ENCODE measurements around the gene SLC2A6.
"Not testable (repeated sequence)": the region's sequence is repeated elsewhere in the genome, so short reads cannot be mapped to it uniquely, and the experiment has no call there.

The SLC2A6 gene

GRCh38 chr9:133460405-133461175 is 18.3 kb downstream of the SLC2A6 start:
- peak; percentile 37 for DNase-seq (ENCODE audit: low read depth)

- DNase-seq (ENCODE audit: low read depth), result peak; percentile 90
Observed at GRCh38 chr9:133459476-133460404, 19.2 kb downstream of the SLC2A6 start, which contains the start of gene CACFD1. TSS of gene CACFD1 (plus strand) at chr9:133459978. CDS start at chr9:133460067, 89 bp downstream.

GRCh38 chr9:133458643-133459312 is 20.1 kb downstream of the SLC2A6 start:
- DNase-seq (ENCODE audit: low read depth), result no peak

- DNase-seq (ENCODE audit: low read depth), result no peak
Observed at GRCh38 chr9:133457748-133458147, 21.2 kb downstream of the SLC2A6 start.

GRCh38 chr9:133457233-133457632 is 21.7 kb downstream of the SLC2A6 start:
- DNase-seq (ENCODE audit: low read depth), result no peak

- no peak for DNase-seq (ENCODE audit: low read depth)
Observed at GRCh38 chr9:133456409-133456808, 22.5 kb downstream of the SLC2A6 start.

- no peak for DNase-seq (ENCODE audit: low read depth)
Observed at GRCh38 chr9:133455936-133456335, 23.0 kb downstream of the SLC2A6 start.

- no peak for DNase-seq (ENCODE audit: low read depth)
Observed at GRCh38 chr9:133454943-133455673, 23.8 kb downstream of the SLC2A6 start.

- no peak for DNase-seq (ENCODE audit: low read depth)
Observed at GRCh38 chr9:133454325-133454724, 24.6 kb downstream of the SLC2A6 start.

GRCh38 chr9:133453651-133454050 is 25.2 kb downstream of the SLC2A6 start:
- DNase-seq (ENCODE audit: low read depth), result no peak

GRCh38 chr9:133452562-133452961 is 26.3 kb downstream of the SLC2A6 start:
- DNase-seq (ENCODE audit: low read depth), result no peak

- not testable (repeated sequence) for DNase-seq (ENCODE audit: low read depth)
Observed at GRCh38 chr9:133451865-133452264, 27.0 kb downstream of the SLC2A6 start.

- DNase-seq (ENCODE audit: low read depth), result no peak
Observed at GRCh38 chr9:133449760-133450159, 29.1 kb downstream of the SLC2A6 start.

- no peak for DNase-seq (ENCODE audit: low read depth)
Observed at GRCh38 chr9:133448487-133448972, 30.4 kb downstream of the SLC2A6 start.

GRCh38 chr9:133445293-133445969 is 33.5 kb downstream of the SLC2A6 start:
- no peak for DNase-seq (ENCODE audit: low read depth)

- no peak for DNase-seq (ENCODE audit: low read depth)
Observed at GRCh38 chr9:133443982-133444381, 34.9 kb downstream of the SLC2A6 start.

GRCh38 chr9:133443248-133443647 is 35.7 kb downstream of the SLC2A6 start:
- DNase-seq (ENCODE audit: low read depth), result no peak

GRCh38 chr9:133441571-133441970 is 37.3 kb downstream of the SLC2A6 start:
- DNase-seq (ENCODE audit: low read depth), result no peak

- no peak for DNase-seq (ENCODE audit: low read depth)
Observed at GRCh38 chr9:133440874-133441273, 38.0 kb downstream of the SLC2A6 start.

GRCh38 chr9:133439337-133439736 is 39.6 kb downstream of the SLC2A6 start:
- DNase-seq (ENCODE audit: low read depth), result no peak
